ENCODE measurements around the gene ABHD6. TPM values are rescaled to one million over a fixed set of nuclear protein-coding genes. Genes with fewer than 3 reads are reported as not detected.

Gene ABHD6, protein sequence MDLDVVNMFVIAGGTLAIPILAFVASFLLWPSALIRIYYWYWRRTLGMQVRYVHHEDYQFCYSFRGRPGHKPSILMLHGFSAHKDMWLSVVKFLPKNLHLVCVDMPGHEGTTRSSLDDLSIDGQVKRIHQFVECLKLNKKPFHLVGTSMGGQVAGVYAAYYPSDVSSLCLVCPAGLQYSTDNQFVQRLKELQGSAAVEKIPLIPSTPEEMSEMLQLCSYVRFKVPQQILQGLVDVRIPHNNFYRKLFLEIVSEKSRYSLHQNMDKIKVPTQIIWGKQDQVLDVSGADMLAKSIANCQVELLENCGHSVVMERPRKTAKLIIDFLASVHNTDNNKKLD
- 18.9 TPM for total RNA-seq (2021; ENCODE audit: unreplicated experiment)
- polyA plus RNA-seq (2012; ENCODE audit: insufficient read length): 17.0 TPM
- Bru-seq, nascent RNA: percentile 61 among the genes with signal in this experiment
- percentile 62 among the genes with signal in this experiment for BruChase-seq, experiment 1, labeled RNA remaining after a 2-hour chase
- percentile 63 among the genes with signal in this experiment for BruChase-seq, experiment 2, labeled RNA remaining after a 6-hour chase
- long read RNA-seq, transcript ABHD6-201 (9 exons, 2,393 nt): minor isoform, 16 of 61 reads
- long read RNA-seq, transcript ABHD6-205 (10 exons, 2,482 nt): major isoform, 17 of 61 reads
- long read RNA-seq, partial matches to known transcripts: 10 of 61 reads
- long read RNA-seq, other reads (novel, unspliced or antisense): 18 of 61 reads

DNA sequence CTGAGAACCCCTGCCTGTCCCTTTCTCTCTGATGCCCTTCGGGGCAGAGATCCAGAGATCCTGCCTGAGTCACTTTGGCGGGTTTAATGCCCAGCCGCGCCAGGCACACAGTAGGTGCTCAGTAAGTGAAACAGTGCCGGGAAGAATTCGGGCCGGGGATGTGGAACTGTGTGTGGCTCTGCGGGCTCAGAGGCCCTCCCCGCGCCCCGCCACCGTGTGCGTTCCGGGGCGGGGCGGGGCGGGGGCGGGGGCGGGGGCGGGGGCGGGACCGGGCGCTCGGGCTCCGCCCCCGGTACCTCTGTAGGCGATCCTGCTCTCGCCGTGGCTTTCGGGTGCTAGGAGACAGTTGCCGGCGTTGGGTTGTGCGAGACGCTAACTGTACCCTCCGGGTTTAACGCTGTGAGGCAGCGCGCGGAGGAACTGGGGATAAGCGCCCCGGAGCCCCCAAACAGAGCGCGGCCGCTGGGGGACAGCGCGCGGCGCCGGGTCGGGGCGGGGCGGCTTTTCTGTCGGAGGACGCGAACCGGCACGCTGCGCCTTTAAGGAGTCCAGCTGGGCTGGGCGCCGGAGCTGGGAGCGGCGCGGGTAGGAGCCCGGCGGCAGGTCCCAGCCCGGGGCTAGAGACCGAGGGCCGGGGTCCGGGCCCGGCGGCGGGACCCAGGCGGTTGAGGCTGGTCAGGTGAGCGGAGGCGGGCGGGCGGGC lies at the start of gene ABHD6:
Gene ABHD6, plus strand, starts transcription at position 555 of the 703 bp plus-strand sequence. CDS start 18,795 bp downstream, outside the sequence.
- Histone ChIP-seq H3K4me3 (ENCODE audit: low read depth in 2 of 2, low read length in 2 of 2) (peak within 1 kb of the TSS; percentile 77 to 78), H3K4me1 (ENCODE audit: control insufficient read depth, insufficient read depth, low read length) (peaks cover 3% of the 10 kb centered on the region), H3K36me3 (ENCODE audit: control insufficient read depth, insufficient read depth, low read length) (no peaks in the 10 kb centered on the region; the same call in 1 of the 2 replicates), H3K9me3 (ENCODE audit: control insufficient read depth, insufficient read depth, low read depth, low read length) (no peaks in the 10 kb centered on the region), H3K27ac (ENCODE audit: low read length) (peak within 1 kb of the TSS; percentile 82), H3K27me3 (ENCODE audit: control insufficient read depth, insufficient read depth, low read length) (no peaks in the 10 kb centered on the region)
- TF ChIP-seq, protein P1, sequence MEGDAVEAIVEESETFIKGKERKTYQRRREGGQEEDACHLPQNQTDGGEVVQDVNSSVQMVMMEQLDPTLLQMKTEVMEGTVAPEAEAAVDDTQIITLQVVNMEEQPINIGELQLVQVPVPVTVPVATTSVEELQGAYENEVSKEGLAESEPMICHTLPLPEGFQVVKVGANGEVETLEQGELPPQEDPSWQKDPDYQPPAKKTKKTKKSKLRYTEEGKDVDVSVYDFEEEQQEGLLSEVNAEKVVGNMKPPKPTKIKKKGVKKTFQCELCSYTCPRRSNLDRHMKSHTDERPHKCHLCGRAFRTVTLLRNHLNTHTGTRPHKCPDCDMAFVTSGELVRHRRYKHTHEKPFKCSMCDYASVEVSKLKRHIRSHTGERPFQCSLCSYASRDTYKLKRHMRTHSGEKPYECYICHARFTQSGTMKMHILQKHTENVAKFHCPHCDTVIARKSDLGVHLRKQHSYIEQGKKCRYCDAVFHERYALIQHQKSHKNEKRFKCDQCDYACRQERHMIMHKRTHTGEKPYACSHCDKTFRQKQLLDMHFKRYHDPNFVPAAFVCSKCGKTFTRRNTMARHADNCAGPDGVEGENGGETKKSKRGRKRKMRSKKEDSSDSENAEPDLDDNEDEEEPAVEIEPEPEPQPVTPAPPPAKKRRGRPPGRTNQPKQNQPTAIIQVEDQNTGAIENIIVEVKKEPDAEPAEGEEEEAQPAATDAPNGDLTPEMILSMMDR (IDR thresholded peaks at IDR 0.05): peak; percentile 64
- TF ChIP-seq TCF7L2 (IDR thresholded peaks at IDR 0.05; ENCODE audit: low read depth, low read length) (no peak), SIN3A (IDR thresholded peaks at IDR 0.05; ENCODE audit: borderline replicate concordance, insufficient read depth, low read depth, low read length) (no peak), POLR2AphosphoS5 (IDR thresholded peaks at IDR 0.05; ENCODE audit: low read depth, low read length) (no peak)
- TF ChIP-seq, protein P2, sequence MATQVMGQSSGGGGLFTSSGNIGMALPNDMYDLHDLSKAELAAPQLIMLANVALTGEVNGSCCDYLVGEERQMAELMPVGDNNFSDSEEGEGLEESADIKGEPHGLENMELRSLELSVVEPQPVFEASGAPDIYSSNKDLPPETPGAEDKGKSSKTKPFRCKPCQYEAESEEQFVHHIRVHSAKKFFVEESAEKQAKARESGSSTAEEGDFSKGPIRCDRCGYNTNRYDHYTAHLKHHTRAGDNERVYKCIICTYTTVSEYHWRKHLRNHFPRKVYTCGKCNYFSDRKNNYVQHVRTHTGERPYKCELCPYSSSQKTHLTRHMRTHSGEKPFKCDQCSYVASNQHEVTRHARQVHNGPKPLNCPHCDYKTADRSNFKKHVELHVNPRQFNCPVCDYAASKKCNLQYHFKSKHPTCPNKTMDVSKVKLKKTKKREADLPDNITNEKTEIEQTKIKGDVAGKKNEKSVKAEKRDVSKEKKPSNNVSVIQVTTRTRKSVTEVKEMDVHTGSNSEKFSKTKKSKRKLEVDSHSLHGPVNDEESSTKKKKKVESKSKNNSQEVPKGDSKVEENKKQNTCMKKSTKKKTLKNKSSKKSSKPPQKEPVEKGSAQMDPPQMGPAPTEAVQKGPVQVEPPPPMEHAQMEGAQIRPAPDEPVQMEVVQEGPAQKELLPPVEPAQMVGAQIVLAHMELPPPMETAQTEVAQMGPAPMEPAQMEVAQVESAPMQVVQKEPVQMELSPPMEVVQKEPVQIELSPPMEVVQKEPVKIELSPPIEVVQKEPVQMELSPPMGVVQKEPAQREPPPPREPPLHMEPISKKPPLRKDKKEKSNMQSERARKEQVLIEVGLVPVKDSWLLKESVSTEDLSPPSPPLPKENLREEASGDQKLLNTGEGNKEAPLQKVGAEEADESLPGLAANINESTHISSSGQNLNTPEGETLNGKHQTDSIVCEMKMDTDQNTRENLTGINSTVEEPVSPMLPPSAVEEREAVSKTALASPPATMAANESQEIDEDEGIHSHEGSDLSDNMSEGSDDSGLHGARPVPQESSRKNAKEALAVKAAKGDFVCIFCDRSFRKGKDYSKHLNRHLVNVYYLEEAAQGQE (IDR thresholded peaks at IDR 0.05; ENCODE audit: insufficient read depth in 1 of 2, low read depth in 2 of 2, low read length in 1 of 2): 0 out of 4 replicates have a peak, but pooled peaks of 1 of the 2 experiments have one; percentile 13
- ATAC-seq (peak; percentile 93), DNase-seq (ENCODE audit: low read depth, low spot score) (no peak)
- in situ Hi-C loops (cut with HindIII; ENCODE audit: low pct_unique_long_range_greater_than_20kb, low sequenced_read_pairs) (no loop called here), intact Hi-C loops (cut with micrococcal nuclease; ENCODE audit: unreplicated experiment) (no loop called here)
- ChIA-PET POLR2A (no interaction called here), CTCF (interaction anchor here (0.7 kb wide), 1 partner anchor 211 kb away, joined by 14 read pairs; no protein-coding TSS in a partner anchor)
- no TSS peak for BruUV-seq (replicated peaks)

DNA sequence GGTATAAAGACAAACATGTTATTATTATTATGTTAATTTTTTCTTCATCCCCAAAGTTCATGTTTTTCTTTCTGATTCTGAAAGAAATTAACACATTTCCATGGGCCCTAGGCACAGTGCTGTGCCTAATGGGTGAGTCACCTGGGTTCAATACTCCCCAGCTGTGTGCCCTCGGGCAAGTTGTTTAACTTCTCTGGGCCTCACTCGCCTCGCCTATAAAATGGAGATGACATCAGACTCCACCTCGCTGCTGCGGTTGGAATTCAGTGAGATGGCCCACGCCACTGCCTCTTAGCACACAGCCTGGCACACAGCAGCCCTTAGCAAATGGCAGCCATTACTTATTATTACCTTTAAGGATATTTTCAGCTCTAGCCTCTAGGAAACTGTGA lies 49.4 kb upstream of the ABHD6 start:
- H3K27ac ChIP-seq (ENCODE audit: low read length): no peak overlapping the region
- DNase-seq (ENCODE audit: low read depth, low spot score): no peak
- CTCF ChIA-PET: interaction anchor here (0.7 to 3.0 kb wide), 7 partner anchors 29 to 323 kb away, joined by 3 to 33 read pairs (median 5); partner anchors contain the start of genes HTD2 and RPP14
- intact Hi-C loops (cut with micrococcal nuclease; ENCODE audit: unreplicated experiment) (loop anchor here (10.0 kb wide), 1 partner anchor 227 kb away; no protein-coding TSS in a partner anchor), in situ Hi-C loops (cut with HindIII; ENCODE audit: low pct_unique_long_range_greater_than_20kb, low sequenced_read_pairs) (no loop called here)
- BruUV-seq (replicated peaks): no TSS peak
- no peak for TF ChIP-seq TCF7L2 (IDR thresholded peaks at IDR 0.05; ENCODE audit: low read depth, low read length)
- TF ChIP-seq, protein P2 (IDR thresholded peaks at IDR 0.05; ENCODE audit: insufficient read depth in 1 of 2, low read depth in 2 of 2, low read length in 1 of 2): no peak
- no peak for TF ChIP-seq SIN3A (IDR thresholded peaks at IDR 0.05; ENCODE audit: borderline replicate concordance, insufficient read depth, low read depth, low read length)
- TF ChIP-seq POLR2AphosphoS5 (IDR thresholded peaks at IDR 0.05; ENCODE audit: low read depth, low read length): no peak
- TF ChIP-seq, protein P1 (IDR thresholded peaks at IDR 0.05): no peak
- no peak overlapping the region for H3K4me3 ChIP-seq (ENCODE audit: low read depth in 2 of 2, low read length in 2 of 2)
- POLR2A ChIA-PET: interaction anchor here (0.6 kb wide), 1 partner anchor 823 kb away, joined by 10 read pairs; no protein-coding TSS in a partner anchor
- ATAC-seq: peak; percentile 66
- H3K27me3 ChIP-seq (ENCODE audit: control insufficient read depth, insufficient read depth, low read length): no peaks in the 10 kb centered on the region
- H3K36me3 ChIP-seq (ENCODE audit: control insufficient read depth, insufficient read depth, low read length): no peaks in the 10 kb centered on the region
- H3K9me3 ChIP-seq (ENCODE audit: control insufficient read depth, insufficient read depth, low read depth, low read length): no peaks in the 10 kb centered on the region
- H3K4me1 ChIP-seq (ENCODE audit: control insufficient read depth, insufficient read depth, low read length): peaks cover 7% of the 10 kb centered on the region; the same call in 1 of the 2 replicates

All from Panc1 (cell line).